GM21825 (cell line): ENCODE data around the gene TKTL1.
"Not testable (repeated sequence)": the region's sequence is repeated elsewhere in the genome, so short reads cannot be mapped to it uniquely, and the experiment has no call there.

ENCODE experiments used
- ATAC-seq: cut with Tn5 transposase; IDR thresholded peaks from one replicate; pipeline ENCODE4 v1.9.1; 2021; ENCODE audit warnings: mild to moderate bottlenecking, moderate library complexity; ENCODE audit not compliant: unreplicated experiment

Gene TKTL1

DNA sequence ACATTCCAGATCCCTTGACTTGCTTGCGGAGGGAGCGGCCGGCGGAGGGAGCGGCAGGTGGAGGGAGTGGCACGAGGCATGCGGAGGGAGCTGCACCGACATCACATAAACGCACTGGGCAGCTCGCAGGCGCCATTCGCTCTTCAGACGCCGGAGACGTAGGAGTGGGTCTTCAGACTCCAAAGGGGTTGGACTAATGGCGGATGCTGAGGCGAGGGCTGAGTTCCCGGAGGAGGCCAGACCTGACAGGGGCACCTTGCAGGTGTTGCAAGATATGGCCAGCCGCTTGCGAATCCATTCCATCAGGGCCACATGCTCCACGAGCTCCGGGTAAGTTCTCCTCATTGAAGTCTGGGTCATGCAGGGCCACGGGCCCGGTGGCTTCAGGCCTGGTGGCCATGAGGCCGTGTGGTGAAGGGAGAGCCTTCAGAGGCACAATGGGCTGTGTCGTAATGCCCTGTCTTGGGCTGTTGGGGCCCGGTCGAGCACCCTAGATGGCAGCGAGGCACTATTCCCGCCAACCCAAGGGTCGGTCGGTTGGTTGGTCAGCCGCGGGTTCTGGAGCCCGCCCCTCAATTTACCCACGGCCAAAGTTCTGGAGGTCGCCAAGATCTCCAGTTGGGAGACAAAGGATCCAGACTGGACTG is at the start of gene TKTL1:
TSS of gene TKTL1 (plus strand) at position 132 of the 647 bp plus-strand sequence. CDS start at position 197, 65 bp downstream.
- no peak for ATAC-seq

DNA sequence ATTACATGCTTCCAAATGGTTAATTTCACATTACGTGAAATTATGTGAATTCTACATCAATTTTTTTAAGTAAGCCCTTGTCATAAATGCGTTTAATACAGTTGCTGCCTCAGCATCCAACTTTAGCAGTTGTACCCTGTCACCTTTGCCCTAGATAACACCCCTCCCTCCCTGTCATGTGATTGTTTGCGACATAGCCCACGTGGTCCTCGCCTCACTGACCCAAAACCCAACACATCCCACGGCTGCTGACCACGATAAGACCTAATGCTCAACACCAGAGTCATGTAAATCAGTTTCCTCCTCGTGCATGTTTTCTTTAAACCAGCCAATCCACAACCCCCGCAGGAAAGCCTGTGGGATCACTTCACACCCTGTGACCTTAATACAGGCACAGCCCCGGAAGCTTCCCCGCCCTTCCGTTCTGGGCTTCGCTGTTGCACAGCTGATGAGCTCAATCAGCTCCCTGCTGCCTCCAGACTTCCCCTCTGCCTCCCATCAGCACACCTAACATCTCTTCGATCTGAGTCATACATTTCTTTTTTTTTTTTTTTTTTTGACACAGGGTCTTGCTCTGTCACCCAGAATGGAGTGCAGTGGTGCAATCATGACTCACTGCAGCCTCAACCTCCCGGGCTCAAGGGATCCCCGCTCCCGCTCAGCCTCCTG is 48.1 kb upstream of the TKTL1 start:
- not testable (repeated sequence) for ATAC-seq

DNA sequence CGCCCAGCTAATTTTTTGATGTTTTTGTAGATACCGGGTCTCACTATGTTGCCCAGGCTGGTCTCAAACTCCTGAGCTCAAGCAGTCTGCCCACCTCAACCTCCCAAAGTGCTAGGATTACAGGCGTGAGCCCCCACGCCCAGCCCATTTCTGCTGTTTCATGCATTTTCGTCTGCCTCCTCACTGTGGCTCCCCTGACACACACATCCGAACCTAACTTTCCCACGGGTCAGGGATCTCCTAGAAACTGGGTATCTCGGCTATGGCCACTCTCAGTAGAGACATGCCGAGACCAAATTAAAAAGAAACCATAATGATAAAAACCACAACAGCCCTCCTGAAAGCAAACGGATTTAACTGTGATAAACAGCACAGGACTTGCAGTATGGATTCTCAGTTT is 47.5 kb upstream of the TKTL1 start:
- ATAC-seq: not testable (repeated sequence)

DNA sequence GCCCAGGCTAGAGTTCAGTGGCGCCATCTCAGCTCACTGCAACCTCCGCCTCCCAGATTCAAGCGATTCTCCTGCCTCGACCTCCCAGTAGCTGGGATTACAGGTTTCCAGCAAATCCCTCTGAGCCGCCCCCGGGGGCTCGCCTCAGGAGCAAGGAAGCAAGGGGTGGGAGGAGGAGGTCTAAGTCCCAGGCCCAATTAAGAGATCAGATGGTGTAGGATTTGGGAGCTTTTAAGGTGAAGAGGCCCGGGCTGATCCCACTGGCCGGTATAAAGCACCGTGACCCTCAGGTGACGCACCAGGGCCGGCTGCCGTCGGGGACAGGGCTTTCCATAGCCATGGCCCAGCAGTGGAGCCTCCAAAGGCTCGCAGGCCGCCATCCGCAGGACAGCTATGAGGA is 38.3 kb upstream of the TKTL1 start, which contains the start of gene OPN1MW3:
TSS of gene OPN1MW3 (plus strand) at position 301 of the 400 bp plus-strand sequence. CDS start at position 339, 38 bp downstream.
- ATAC-seq: not testable (repeated sequence)

- not testable (repeated sequence) for ATAC-seq
Measured at GRCh38 chrX:154258711-154259110, 36.9 kb upstream of the TKTL1 start.

- ATAC-seq: not testable (repeated sequence)
Measured at GRCh38 chrX:154263072-154263471, 32.5 kb upstream of the TKTL1 start.

- ATAC-seq: not testable (repeated sequence)
Measured at GRCh38 chrX:154269245-154269644, 26.4 kb upstream of the TKTL1 start.

DNA sequence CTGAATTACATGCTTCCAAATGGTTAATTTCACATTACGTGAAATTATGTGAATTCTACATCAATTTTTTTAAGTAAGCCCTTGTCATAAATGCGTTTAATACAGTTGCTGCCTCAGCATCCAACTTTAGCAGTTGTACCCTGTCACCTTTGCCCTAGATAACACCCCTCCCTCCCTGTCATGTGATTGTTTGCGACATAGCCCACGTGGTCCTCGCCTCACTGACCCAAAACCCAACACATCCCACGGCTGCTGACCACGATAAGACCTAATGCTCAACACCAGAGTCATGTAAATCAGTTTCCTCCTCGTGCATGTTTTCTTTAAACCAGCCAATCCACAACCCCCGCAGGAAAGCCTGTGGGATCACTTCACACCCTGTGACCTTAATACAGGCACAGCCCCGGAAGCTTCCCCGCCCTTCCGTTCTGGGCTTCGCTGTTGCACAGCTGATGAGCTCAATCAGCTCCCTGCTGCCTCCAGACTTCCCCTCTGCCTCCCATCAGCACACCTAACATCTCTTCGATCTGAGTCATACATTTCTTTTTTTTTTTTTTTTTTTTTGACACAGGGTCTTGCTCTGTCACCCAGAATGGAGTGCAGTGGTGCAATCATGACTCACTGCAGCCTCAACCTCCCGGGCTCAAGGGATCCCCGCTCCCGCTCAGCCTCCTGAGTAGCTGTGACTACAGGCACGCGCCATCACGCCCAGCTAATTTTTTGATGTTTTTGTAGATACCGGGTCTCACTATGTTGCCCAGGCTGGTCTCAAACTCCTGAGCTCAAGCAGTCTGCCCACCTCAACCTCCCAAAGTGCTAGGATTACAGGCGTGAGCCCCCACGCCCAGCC is 10.9 kb upstream of the TKTL1 start:
- ATAC-seq: peak; percentile 70

- not testable (repeated sequence) for ATAC-seq
Measured at GRCh38 chrX:154286406-154286805, 9.2 kb upstream of the TKTL1 start.

DNA sequence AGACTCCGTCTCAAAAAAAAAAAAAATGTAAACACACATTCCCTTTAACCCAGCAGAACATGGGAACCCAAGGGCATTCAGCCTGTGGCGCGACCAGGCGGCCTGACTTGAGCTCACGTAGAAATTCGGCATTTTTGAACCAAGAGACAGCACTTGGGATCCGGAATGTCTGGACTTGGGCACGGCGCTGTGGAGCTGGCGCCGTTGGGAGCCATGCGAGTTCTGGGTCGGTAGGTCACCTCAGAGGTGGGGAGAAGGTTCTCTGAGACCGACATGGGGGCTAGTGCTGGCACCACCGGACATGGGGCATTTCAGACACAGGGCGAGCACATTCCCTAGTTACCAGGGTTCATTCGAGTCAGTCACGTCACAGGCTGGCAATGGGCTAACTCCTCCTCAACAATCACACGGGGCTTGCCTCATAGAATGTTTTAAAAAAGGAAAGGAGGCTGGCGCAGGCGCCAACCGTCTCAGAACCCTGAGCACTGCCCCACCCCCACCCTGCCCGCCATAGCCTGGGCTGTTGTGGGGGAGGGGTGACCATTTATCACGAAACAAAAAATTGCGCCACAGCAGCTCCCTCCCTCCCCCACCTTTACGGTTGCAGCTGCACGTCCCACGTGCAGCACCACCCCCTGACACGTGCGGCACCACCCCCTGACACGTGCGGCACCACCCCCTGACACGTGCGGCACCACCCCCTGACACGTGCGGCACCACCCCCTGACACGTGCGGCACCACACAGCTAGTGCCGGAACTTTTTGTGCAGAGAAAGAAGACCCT is 612 bp upstream of the TKTL1 start, which contains the start of gene TEX28:
TSS of gene TEX28 (minus strand) at position 334 of the 784 bp plus-strand sequence. CDS start 3,007 bp downstream, outside the sequence.
- ATAC-seq: no peak

- ATAC-seq: no peak
Measured at GRCh38 chrX:154296731-154297130, 1.1 kb downstream of the TKTL1 start.

DNA sequence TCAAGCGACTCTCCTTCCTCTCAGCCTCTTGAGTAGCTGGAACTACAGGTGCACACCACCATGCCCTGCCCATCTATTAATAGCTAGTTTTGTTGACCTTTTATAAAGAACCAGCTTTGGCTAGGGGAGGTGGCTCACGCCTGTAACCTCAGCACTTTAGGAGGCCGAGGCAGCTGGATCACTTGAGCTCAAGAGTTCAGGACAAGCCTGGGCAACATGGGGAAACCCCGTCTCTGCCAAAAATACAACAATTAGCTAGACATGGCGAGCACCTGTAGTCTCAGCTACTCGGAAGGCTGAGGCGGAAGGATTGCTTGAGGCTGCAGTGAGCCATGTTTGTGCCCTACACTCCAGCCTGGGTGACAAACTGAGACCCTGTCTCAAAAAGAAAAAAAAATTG is 2.7 kb downstream of the TKTL1 start:
- no peak for ATAC-seq

DNA sequence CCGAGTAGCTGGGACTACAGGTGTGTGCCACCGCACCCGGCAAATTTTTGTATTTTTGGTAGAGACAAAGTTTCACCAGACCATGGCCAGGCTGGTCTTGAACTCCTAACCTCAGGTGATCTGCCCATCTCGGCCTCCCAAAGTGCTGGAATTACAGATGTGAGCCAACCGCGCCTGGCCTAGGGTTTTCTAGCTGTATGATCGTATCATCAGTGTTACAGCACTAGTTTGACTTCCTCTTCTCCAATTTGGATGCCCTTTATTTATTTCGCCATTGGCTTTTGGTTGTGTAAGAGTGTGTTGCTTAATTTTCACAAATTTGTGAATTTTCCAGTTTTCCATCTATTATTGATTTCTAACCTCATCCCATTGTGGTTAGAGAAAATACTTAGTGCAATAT is 5.2 kb downstream of the TKTL1 start:
- no peak for ATAC-seq

DNA sequence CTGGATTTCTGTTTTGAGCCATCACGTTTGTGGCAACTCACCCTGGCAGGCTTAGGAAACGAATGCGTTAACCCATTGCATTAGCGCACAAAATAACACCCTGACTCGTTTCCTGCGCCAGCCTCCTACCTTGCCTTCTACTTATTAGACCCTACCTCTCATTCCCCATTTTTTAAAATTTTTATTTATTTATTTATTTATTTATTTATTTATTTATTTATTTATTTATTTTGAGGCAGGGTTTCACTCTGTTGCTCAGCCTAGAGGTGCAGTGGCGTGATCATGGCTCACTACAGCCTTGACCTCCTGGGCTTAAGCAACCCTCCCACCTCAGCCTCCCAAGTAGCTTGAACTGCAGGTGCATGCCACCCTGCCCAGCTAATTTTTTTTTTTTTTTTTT is 7.4 kb downstream of the TKTL1 start:
- not testable (repeated sequence) for ATAC-seq

DNA sequence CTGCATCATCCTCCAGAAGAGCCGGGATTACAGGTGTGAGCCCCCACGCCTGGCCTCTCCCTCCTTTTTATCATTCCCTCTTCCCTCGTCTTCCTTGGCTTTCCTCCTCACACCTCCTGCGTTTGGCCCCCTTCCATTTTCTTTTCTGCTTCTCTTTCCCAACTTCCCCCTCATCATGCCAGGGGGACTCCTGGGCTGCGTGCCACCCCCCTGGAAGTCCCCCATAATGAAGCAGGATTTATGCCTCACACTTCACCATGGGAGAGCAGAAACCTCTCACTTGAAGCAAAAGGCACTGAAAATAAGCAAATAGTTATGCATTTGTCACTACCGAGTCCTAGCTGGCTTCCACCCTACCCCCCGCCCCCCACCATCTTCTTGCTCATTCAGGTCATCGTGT is 7.9 kb downstream of the TKTL1 start:
- no peak for ATAC-seq

DNA sequence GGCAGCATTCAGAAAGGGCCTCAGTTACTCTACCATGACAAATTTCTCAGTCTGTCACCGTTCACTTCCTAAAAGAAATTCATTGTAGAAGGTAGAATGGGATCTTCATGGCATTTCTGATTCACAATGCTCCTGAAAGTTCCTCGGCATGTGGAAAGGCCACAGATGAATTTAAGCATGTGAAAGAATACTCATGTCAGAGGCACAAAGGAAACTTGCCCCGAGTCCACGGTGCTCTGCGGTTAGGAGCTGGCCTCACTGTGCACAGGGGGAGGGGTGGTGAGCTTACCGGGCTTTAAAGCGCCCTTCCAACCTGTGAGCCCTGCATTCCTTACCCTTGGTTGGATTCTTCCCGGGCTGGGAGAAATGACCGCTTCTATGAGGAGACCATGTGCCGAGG is 9.3 kb downstream of the TKTL1 start:
- ATAC-seq: no peak

DNA sequence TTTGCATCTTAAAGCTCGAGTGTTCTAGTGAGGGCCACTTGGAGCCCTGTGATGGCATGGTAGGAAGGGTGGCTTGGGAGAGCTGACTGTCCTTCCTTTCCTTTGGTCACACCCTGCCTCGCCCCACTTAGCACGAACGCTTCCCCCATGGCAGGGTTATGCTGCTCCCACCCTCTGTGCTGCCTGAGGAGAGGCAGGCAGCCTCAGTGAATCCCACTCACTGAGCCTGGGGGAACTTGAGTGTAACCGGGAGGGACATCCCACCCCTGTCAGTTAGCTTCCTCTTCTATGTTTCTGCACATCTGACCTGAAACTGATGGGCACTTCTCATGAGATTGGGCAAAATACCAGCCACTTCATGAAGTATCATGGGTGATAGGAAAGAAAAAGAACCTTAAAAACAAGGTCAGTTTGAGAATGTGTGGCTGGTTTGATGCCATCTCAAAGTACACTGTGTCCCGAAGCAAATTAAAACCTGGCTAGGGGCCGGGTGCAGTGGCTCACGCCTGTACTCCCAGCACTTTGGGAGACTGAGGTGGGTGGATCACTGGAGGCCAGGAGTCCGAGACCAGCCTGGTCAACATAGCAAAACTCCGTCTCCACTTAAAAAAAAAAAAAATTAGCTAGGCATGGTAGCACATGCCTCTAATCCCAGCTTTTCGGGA is 10.1 kb downstream of the TKTL1 start:
- ATAC-seq: no peak

DNA sequence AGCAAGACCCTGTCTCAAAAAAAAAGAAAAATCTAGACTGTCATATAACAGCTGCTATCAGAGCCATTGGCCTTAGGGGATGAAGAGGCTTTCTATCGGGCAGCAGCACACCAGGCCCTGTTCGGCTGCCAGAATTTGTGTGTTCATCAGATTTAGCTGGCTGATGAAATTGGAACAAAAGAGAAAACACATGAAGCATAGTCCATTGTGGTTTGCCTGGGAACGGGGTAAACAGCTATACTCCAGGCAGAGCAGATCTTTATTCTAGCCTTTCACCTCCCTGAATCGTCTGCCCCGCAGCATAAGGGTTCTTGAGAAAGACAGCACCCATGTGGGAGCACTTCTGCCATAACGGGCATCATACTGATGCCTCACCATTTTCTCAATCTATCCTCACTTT is 11.6 kb downstream of the TKTL1 start:
- ATAC-seq: no peak

- ATAC-seq: no peak
Measured at GRCh38 chrX:154308108-154308946, 12.7 kb downstream of the TKTL1 start.
